HCT116 (cell line): ENCODE results near the gene CLCN4. TPM values are rescaled to one million over a fixed set of nuclear protein-coding genes. Genes with fewer than 3 reads are reported as not detected.

Source experiments
- ATAC-seq: fragments of 200-7000 bp; cut with Tn5 transposase; 2 replicates; pipeline ENCODE4 v1.9.1; 2020; ENCODE audit warnings: mild to moderate bottlenecking, moderate library complexity
- BruUV-seq: library from RNA; stranded (reverse); fragments of 400-500 nt; replicated peaks from 2 replicates; lab custom pipeline; 2021; lab: Mats Ljungman, UMichigan
- CTCF ChIA-PET: fragments of 300-600 bp; sonication (Branson Sonifier 250); formaldehyde crosslinking; loops from one replicate; lab custom pipeline; 2021; ENCODE audit warnings: antibody characterized with exemption; lab: Charles Lee
- POLR2A ChIA-PET: fragments of 300-600, 350-600 bp; sonication (Branson Sonifier 250); formaldehyde crosslinking; loops from one replicate; lab custom pipeline; 2021; ENCODE audit warnings: antibody characterized with exemption; lab: Charles Lee
- RAD21 ChIA-PET, 2 experiments: fragments of 300-600 bp; sonication (Branson Sonifier 250); formaldehyde crosslinking; loops; one replicate each; lab custom pipeline; 2023; ENCODE audit warnings: low total read pairs in 2 of 2; ENCODE audit not compliant: uncharacterized antibody in 2 of 2, unreplicated experiment in 2 of 2, low non-redundant PET in 1 of 2; lab: Charles Lee
- DNase-seq: peaks from one replicate; pipeline ENCODE4 v3.0.0-alpha.2; 2010; ENCODE audit warnings: low read depth, low spot score
- H2AFZ ChIP-seq: fragments of 200-600 bp; shearing (Covaris generic), sonication (generic); 2 replicates; pipeline ENCODE4 v1.6.1; 2017; ENCODE audit warnings: low read depth, mixed run types, mixed read lengths, antibody characterized with exemption, low read length; ENCODE audit not compliant: poor library complexity, severe bottlenecking
- H3K27ac ChIP-seq: 2 replicates; pipeline ENCODE4 v1.5.1; 2012; ENCODE audit warnings: low read depth, low read length
- H3K27me3 ChIP-seq: fragments of 200-600 bp; sonication (generic); 2 replicates; pipeline ENCODE4 v1.6.1; 2016; ENCODE audit warnings: mixed run types, low read length, mixed read lengths; ENCODE audit not compliant: insufficient read depth
- H3K36me3 ChIP-seq, 2 experiments: fragments of 200-500 bp in 1 of 2; fragments of 200-600 bp in 1 of 2; sonication (Bioruptor generic) in 1 of 2; sonication (generic) in 1 of 2; 2 replicates each; pipeline versions ENCODE4 v1.5.1 to v1.6.1; 2014 to 2016; ENCODE audit warnings: low read length in 2 of 2, inconsistent platforms in 1 of 2, mixed read lengths in 1 of 2, mixed run types in 1 of 2; ENCODE audit not compliant: insufficient read depth in 2 of 2, control insufficient read depth in 1 of 2
- H3K4me1 ChIP-seq, 2 experiments: fragments of 200-600 bp in 1 of 2; sonication (generic) in 1 of 2; 2 replicates each; pipeline versions ENCODE4 v1.5.1 to v1.6.1; 2012 to 2017; ENCODE audit warnings: low read length in 2 of 2, inconsistent platforms in 1 of 2, mild to moderate bottlenecking in 1 of 2, mixed read lengths in 1 of 2, mixed run types in 1 of 2, moderate library complexity in 1 of 2; ENCODE audit not compliant: insufficient read depth in 2 of 2, control insufficient read depth in 1 of 2
- H3K4me2 ChIP-seq: fragments of 200-600 bp; sonication (generic); 2 replicates; pipeline ENCODE4 v1.6.1; 2017; ENCODE audit warnings: mixed run types, low read length, mixed read lengths
- H3K4me3 ChIP-seq, 2 experiments: fragments of 200-600 bp in 1 of 2; sonication (generic) in 1 of 2; replicated peaks in 1 of 2; 2 replicates each; pipeline ENCODE4 v1.5.1; 2011 to 2016; ENCODE audit warnings: low read length in 2 of 2, control low read depth in 1 of 2, low read depth in 1 of 2, mild to moderate bottlenecking in 1 of 2, mixed read lengths in 1 of 2, mixed run types in 1 of 2
- H3K79me2 ChIP-seq: fragments of 200-600 bp; sonication (generic); 2 replicates; pipeline ENCODE4 v1.6.1; 2017; ENCODE audit warnings: mild to moderate bottlenecking, mixed run types, low read length, moderate library complexity, mixed read lengths; ENCODE audit not compliant: insufficient read depth
- H3K9ac ChIP-seq: fragments of 200-600 bp; sonication (generic); 2 replicates; pipeline ENCODE4 v1.6.1; 2016; ENCODE audit warnings: low read length, mixed read lengths
- H3K9me2 ChIP-seq: fragments of 200-600 bp; sonication (generic), shearing (Covaris generic); 2 replicates; pipeline ENCODE4 v1.6.1; 2017; ENCODE audit warnings: mixed run types, mild to moderate bottlenecking, moderate library complexity; ENCODE audit not compliant: insufficient read depth
- H3K9me3 ChIP-seq, 2 experiments: fragments of 200-500 bp in 1 of 2; fragments of 200-600 bp in 1 of 2; sonication (Bioruptor generic) in 1 of 2; sonication (generic) in 1 of 2; 2 replicates each; pipeline ENCODE4 v1.6.1; 2014 to 2017; ENCODE audit warnings: low read length in 2 of 2, mixed read lengths in 2 of 2, inconsistent platforms in 1 of 2, low read depth in 1 of 2, mild to moderate bottlenecking in 1 of 2, mixed run types in 1 of 2, moderate library complexity in 1 of 2; ENCODE audit not compliant: control insufficient read depth in 1 of 2, insufficient read depth in 1 of 2
- H4K20me1 ChIP-seq: fragments of 200-600 bp; sonication (generic), shearing (Covaris generic); 2 replicates; pipeline ENCODE4 v1.6.1; 2017; ENCODE audit warnings: mixed run types, mild to moderate bottlenecking, moderate library complexity; ENCODE audit not compliant: insufficient read depth
- CBX3 ChIP-seq: IDR thresholded peaks from 2 replicates; pipeline ENCODE4 v1.6.1; 2012; ENCODE audit warnings: low read depth
- CTCF ChIP-seq, 3 experiments: fragments of 200-600 bp in 1 of 3; sonication (generic) in 1 of 3; IDR thresholded peaks in 2 of 3; conservative IDR thresholded peaks in 1 of 3; 2 replicates each; pipeline ENCODE4 v1.5.1; 2012 to 2017; ENCODE audit warnings: low read depth in 2 of 3, low read length in 2 of 3, antibody characterized with exemption in 1 of 3, borderline replicate concordance in 1 of 3, control low read depth in 1 of 3, mild to moderate bottlenecking in 1 of 3, mixed read lengths in 1 of 3, mixed run types in 1 of 3, moderate library complexity in 1 of 3; ENCODE audit not compliant: insufficient read depth in 1 of 3
- EZH2phosphoT487 ChIP-seq: fragments of 200-600 bp; IDR thresholded peaks from 2 replicates; pipeline ENCODE4 v1.6.1; 2018; ENCODE audit warnings: antibody characterized with exemption, borderline replicate concordance
- POLR2A ChIP-seq: IDR thresholded peaks from 2 replicates; pipeline ENCODE4 v1.7.0; 2011; ENCODE audit warnings: borderline replicate concordance; ENCODE audit not compliant: insufficient read depth, insufficient read length; ENCODE audit errors: extremely low read depth
- SP1 ChIP-seq: IDR thresholded peaks from 2 replicates; pipeline ENCODE4 v1.6.1; 2012; ENCODE audit warnings: low read depth
- TCF7L2 ChIP-seq: IDR thresholded peaks from 2 replicates; pipeline ENCODE4 v1.7.0; 2011; ENCODE audit warnings: borderline replicate concordance, inconsistent platforms; ENCODE audit not compliant: insufficient read depth, insufficient read length; ENCODE audit errors: extremely low read depth
- YY1 ChIP-seq: IDR thresholded peaks from 2 replicates; pipeline ENCODE4 v1.6.1; 2011; ENCODE audit warnings: low read length, low read depth, moderate library complexity, mild to moderate bottlenecking; ENCODE audit not compliant: insufficient replicate concordance; ENCODE audit errors: extremely low read depth
- ZFX ChIP-seq: fragments of 450-650 bp; IDR thresholded peaks from 2 replicates; pipeline ENCODE4 v1.6.1; 2017
- ZNF274 ChIP-seq: fragments of 200-500 bp; sonication (Bioruptor generic); IDR thresholded peaks from 2 replicates; pipeline ENCODE4 v1.6.1; 2014; ENCODE audit warnings: mild to moderate bottlenecking, low read depth, low read length, inconsistent platforms
- intact Hi-C: fragments of 100-400 bp; cut with micrococcal nuclease; formaldehyde crosslinking; loops from 2 replicates; pipeline ENCODE4 v1.10.0; 2022
- total RNA-seq: library from RNA; stranded (reverse); gene quantifications from one replicate; pipeline ENCODE4 v1.2.1, GENCODE V29; 2021; ENCODE audit not compliant: unreplicated experiment
- TF ChIP-seq, protein P1 (sequence below): IDR thresholded peaks from 2 replicates; pipeline ENCODE4 v1.6.1; 2012
- TF ChIP-seq, protein P2 (sequence below): IDR thresholded peaks from 2 replicates; pipeline ENCODE4 v1.6.1; 2012; ENCODE audit warnings: low read depth

The CLCN4 gene
- total RNA-seq, 1 experiment from 2014 or later = 3.1 TPM

DNA sequence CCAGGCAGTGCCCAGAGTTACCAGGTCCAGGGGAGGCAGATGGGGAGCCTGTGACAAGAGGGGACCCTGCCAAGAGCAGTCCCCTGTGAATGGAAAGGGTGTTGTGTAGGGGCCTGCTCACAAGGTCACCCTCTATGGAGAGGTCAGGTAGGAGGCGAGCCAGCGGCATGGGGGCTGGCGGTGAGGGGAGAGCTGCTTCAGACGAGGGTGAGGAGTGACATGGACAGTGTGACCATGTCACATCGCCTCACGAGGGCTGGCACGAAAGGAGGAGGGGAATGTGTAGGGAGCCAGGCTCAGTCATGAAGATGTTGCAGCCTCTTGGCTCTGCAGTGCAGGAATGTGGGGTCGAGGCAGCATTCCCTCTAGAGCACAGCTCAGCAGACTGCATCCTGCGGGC, 29.6 kb downstream of the CLCN4 start:
- Histone ChIP-seq H3K4me3 (no peak overlapping the region), H3K27ac (no peak overlapping the region), H3K79me2 (no peaks in the 10 kb centered on the region), H3K4me2 (no peak overlapping the region), H3K9ac (no peak overlapping the region), H3K9me3 (no peaks in the 10 kb centered on the region), H3K36me3 (no peaks in the 10 kb centered on the region), H3K9me2 (no peaks in the 10 kb centered on the region), H3K4me1 (peaks cover 0 to 6% of the 10 kb centered on the region in 2 experiments; a peak in 2 of 4 replicates), H3K27me3 (no peaks in the 10 kb centered on the region), H4K20me1 (no peaks in the 10 kb centered on the region), H2AFZ (no peak overlapping the region)
- ATAC-seq (no peak), DNase-seq (no peak)
- ChIA-PET CTCF (no interaction called here), POLR2A (no interaction called here), RAD21 (no interaction called here)
- no peak for TF ChIP-seq SP1
- TF ChIP-seq ZFX = no peak
- no peak for TF ChIP-seq ZNF274
- no peak for TF ChIP-seq EZH2phosphoT487
- no peak for TF ChIP-seq YY1
- TF ChIP-seq TCF7L2 = no peak
- TF ChIP-seq, protein P1, sequence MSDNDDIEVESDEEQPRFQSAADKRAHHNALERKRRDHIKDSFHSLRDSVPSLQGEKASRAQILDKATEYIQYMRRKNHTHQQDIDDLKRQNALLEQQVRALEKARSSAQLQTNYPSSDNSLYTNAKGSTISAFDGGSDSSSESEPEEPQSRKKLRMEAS = no peak
- TF ChIP-seq, protein P2, sequence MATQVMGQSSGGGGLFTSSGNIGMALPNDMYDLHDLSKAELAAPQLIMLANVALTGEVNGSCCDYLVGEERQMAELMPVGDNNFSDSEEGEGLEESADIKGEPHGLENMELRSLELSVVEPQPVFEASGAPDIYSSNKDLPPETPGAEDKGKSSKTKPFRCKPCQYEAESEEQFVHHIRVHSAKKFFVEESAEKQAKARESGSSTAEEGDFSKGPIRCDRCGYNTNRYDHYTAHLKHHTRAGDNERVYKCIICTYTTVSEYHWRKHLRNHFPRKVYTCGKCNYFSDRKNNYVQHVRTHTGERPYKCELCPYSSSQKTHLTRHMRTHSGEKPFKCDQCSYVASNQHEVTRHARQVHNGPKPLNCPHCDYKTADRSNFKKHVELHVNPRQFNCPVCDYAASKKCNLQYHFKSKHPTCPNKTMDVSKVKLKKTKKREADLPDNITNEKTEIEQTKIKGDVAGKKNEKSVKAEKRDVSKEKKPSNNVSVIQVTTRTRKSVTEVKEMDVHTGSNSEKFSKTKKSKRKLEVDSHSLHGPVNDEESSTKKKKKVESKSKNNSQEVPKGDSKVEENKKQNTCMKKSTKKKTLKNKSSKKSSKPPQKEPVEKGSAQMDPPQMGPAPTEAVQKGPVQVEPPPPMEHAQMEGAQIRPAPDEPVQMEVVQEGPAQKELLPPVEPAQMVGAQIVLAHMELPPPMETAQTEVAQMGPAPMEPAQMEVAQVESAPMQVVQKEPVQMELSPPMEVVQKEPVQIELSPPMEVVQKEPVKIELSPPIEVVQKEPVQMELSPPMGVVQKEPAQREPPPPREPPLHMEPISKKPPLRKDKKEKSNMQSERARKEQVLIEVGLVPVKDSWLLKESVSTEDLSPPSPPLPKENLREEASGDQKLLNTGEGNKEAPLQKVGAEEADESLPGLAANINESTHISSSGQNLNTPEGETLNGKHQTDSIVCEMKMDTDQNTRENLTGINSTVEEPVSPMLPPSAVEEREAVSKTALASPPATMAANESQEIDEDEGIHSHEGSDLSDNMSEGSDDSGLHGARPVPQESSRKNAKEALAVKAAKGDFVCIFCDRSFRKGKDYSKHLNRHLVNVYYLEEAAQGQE = no peak
- TF ChIP-seq POLR2A = no peak
- no peak for TF ChIP-seq CTCF (IDR thresholded peaks at IDR 0.05 in 2 of 3, conservative IDR thresholded peaks at IDR 0.05 in 1 of 3; ENCODE audit: borderline replicate concordance in 1 of 3, insufficient read depth in 1 of 3, low read depth in 2 of 3, low read length in 2 of 3)
- TF ChIP-seq CBX3 = no peak
- BruUV-seq = no TSS peak
- intact Hi-C loops = no loop called here
